Fibroblast of mammary gland (primary cell): ENCODE measurements around the gene RAMP1.

Experiments
- DNase-seq: peaks from one replicate; pipeline ENCODE4 v3.0.0-alpha.2; 2010; ENCODE audit warnings: low read depth
- H3K4me3 ChIP-seq: 2 replicates; pipeline ENCODE4 v1.5.1; 2011; ENCODE audit warnings: low read depth, mild to moderate bottlenecking, low read length, moderate library complexity; ENCODE audit not compliant: control insufficient read depth
- TF ChIP-seq, protein P1 (sequence below): conservative IDR thresholded peaks from 2 replicates; pipeline ENCODE4 v1.5.1; 2011; ENCODE audit warnings: low read depth, low read length, inconsistent platforms; ENCODE audit not compliant: control insufficient read depth, insufficient read depth

RAMP1 gene

DNA sequence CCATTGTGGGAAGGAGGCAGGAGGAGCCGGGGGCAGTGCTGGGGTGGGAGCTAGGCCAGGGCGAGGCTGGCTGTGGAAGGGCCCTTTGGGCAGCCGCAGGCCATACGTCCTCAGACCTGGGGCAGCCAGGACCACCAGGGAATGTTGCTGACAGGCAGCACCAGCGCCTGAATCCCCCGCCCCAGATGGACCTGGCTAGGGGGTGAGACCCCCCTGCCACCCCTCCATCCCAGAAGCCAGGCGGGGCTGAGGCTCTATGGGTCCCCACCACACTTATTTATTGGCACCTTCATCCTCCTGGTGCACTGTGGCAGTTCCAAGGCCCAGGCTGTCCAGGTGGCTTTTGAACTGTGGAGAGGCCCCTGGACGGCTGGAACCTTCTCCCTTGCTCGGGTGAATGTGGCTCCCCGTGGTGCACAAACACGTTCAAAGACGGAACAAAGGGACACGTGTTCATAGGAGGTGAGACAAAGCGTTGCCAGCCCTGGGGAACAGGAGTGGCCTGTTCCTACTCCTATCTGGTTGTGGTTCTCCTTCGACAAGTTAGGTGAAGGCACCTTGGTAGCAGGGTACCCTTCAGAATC lies 35.1 kb downstream of the RAMP1 start:
- TF ChIP-seq, protein P1, sequence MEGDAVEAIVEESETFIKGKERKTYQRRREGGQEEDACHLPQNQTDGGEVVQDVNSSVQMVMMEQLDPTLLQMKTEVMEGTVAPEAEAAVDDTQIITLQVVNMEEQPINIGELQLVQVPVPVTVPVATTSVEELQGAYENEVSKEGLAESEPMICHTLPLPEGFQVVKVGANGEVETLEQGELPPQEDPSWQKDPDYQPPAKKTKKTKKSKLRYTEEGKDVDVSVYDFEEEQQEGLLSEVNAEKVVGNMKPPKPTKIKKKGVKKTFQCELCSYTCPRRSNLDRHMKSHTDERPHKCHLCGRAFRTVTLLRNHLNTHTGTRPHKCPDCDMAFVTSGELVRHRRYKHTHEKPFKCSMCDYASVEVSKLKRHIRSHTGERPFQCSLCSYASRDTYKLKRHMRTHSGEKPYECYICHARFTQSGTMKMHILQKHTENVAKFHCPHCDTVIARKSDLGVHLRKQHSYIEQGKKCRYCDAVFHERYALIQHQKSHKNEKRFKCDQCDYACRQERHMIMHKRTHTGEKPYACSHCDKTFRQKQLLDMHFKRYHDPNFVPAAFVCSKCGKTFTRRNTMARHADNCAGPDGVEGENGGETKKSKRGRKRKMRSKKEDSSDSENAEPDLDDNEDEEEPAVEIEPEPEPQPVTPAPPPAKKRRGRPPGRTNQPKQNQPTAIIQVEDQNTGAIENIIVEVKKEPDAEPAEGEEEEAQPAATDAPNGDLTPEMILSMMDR = no peak
- no peak for DNase-seq
- H3K4me3 ChIP-seq = no peak overlapping the region

DNA sequence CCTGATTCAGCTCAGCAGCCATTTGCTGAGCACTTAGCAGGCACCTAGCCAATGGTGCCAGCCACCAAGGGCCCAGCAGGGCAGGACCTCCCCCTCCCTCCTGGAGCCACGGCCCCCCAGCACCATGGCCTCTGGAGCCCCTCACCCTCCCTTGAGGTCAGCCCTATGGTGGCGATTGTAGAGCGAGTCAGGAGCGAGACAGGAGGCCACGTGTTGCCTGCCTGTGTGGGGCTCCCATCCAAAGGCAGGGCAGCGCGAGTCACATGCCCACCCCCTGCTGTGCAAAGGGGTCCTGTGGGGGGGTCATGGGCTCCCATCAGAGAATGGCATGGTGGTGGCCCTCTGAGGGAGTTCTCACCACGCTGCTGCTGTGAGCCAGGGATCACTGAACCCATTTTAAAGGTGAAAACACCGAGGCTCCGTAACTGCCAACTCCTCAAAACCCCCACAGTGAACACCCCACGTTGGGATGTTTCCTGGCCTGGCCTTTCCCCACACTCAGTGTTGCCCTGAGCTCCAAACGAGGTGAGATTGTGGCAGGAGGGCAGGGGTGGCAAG lies 35.6 kb downstream of the RAMP1 start:
- no peak overlapping the region for H3K4me3 ChIP-seq
- TF ChIP-seq, protein P1 = no peak
- no peak for DNase-seq

DNA sequence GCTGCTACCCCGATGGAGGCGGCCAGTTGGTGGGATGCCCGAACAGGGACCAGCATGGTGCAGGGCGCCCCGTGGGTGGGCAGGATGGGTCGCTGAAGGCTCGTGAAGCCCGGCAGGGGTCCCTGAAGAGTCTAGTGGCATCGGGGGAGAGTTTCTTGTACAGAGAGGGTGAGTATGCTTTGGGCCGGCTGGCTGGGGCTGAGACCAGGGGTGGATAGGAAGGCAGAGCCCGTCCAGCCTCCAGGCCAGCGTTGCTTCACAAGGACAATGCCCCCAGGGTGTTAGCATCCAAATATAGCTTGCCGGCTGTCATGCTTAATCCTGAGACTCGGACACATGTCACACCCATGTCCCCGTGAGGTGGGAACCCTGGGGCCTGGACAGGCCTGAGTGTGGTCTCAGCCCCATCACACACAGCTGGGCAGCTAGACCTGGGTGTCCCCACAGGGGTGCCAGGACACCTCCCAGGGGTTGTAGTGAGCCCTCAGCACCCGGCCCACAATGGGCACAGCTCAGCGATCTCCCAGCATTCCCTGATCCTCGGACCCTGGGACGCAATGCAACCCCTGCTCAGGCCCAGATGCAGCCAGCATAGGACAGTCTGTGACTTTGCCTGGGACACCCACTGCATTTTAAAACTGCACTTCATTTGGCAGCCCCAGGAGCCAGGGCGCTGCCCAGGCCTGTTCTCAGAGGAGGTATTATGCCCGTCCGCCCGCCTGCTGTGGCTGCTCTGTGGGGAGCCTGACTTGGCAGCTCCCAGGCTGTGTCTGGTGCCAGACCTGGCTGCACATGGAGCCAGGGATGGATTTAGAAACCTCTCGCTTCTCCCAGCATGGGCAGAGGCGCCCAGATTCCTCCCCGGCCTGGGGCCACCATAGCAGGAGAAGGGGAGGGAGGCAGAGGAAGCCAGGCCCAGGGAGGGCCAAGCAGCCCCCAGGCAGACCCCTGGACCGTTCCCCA lies 36.4 kb downstream of the RAMP1 start:
- TF ChIP-seq, protein P1 = no peak
- DNase-seq = no peak
- H3K4me3 ChIP-seq = no peak overlapping the region

DNA sequence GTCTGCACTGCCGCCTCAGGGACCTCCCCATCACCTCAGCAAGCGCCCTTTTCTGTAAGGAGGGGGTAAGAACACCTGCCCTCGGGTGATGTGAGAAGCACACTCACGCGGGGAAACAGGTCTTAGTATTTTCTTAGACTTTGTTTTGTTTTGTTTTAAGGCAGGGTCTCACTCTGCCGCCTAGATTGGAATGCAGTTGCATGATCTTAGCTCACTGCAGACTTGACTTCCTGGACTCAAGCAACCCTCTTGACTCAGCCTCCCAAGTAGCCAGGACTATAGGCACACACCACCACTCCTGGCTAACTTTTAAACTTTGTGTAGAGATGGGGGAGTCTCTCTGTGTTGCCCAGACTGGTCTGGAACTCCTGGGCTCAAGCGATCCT lies 37.1 kb downstream of the RAMP1 start:
- H3K4me3 ChIP-seq = no peak overlapping the region
- no peak for DNase-seq
- TF ChIP-seq, protein P1 = no peak

DNA sequence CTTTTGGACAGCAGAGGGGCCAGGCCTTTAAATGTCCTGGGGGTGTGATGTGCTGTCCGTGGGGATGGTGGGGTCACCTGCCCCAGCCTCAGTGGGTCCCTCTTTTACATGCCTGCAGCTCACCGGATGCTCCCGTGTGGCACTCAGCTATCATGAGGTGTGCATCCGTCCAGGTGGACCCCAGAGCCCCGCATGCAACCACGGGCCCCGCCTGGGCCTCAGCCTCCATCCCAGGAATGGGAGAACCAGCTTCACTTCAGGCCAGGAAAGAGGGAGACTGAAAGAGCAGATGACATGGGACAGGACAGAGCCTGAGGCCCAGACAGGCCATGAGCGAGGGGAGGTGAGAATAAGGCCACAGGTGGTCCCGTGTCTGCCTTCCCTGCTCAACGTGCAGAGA lies 37.5 kb downstream of the RAMP1 start:
- no peak overlapping the region for H3K4me3 ChIP-seq
- TF ChIP-seq, protein P1 = no peak
- DNase-seq = no peak

DNA sequence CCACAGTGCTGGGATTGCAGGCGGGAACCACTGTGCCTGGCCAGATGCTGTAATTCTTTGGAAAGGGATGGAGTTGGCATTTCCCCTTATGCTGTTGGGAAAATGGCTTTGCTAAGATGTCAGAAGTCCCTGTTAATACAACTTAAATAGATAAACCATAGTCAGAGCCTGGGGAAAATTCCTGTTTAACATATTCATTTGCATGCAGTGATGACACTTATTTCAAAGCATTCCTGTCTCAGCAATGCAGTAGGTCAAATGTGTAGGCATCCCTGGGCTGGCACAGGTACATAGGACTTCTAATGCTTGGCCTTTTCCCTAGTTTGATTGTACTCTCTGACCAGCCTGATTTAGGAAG lies 38.6 kb downstream of the RAMP1 start:
- no peak overlapping the region for H3K4me3 ChIP-seq
- TF ChIP-seq, protein P1 = no peak

More for the DNA sequence above, 38.6 kb downstream of the RAMP1 start:
- no peak for DNase-seq
